Cardiac muscle cell (in vitro differentiated cells and primary cell): ENCODE results near the gene MCM9. TPM values are rescaled to one million over a fixed set of nuclear protein-coding genes. Genes with fewer than 3 reads are reported as not detected.

Source experiments
- DNase-seq, 2 donors: peaks; one replicate each; pipeline versions ENCODE4 v3.0.0 to v3.0.0-alpha.2; 2010 to 2017; ENCODE audit warnings: low read depth in 1 of 2, low spot score in 1 of 2
- H3K27ac ChIP-seq: fragments of 200-600 bp; sonication (generic); 2 replicates; pipeline ENCODE4 v1.5.1; 2016
- H3K27me3 ChIP-seq: fragments of 200-600 bp; sonication (generic); 2 replicates; pipeline ENCODE4 v1.6.0; 2016; ENCODE audit warnings: control low read depth
- H3K36me3 ChIP-seq: fragments of 200-600 bp; sonication (generic); 2 replicates; pipeline ENCODE4 v1.5.1; 2016; ENCODE audit warnings: control low read depth
- H3K4me1 ChIP-seq: fragments of 200-600 bp; sonication (generic); 2 replicates; pipeline ENCODE4 v1.8.1; 2017; ENCODE audit warnings: low read depth, mild to moderate bottlenecking, mixed run types
- H3K4me3 ChIP-seq: fragments of 200-600 bp; sonication (generic); 2 replicates; pipeline ENCODE4 v1.5.1; 2016; ENCODE audit warnings: mild to moderate bottlenecking
- H3K9me3 ChIP-seq: fragments of 200-600 bp; sonication (generic); 2 replicates; pipeline ENCODE4 v1.5.1; 2017; ENCODE audit warnings: low read depth, mild to moderate bottlenecking, control low read depth
- polyA plus RNA-seq: library from polyadenylated mRNA; unstranded; fragments of >200 nt; fragmentation: Nextera tagmentation; extraction: Ambion mirVana; gene quantifications from 2 replicates; pipeline ENCODE4 v1.2.1, GENCODE V29; 2016
- total RNA-seq: library from RNA; depleted of rRNA; stranded (reverse); fragments of >200 nt; gene quantifications from 2 replicates; pipeline ENCODE4 v1.2.3, GENCODE V29; 2016
- TF ChIP-seq, protein P1 (sequence below): IDR thresholded peaks from 2 replicates; pipeline ENCODE4 v1.5.1; 2012; ENCODE audit warnings: low read depth, mild to moderate bottlenecking, low read length

Gene MCM9
- total and polyA plus RNA-seq, 2 experiments from 2014 or later = 7.0 to 10.1 TPM

DNA sequence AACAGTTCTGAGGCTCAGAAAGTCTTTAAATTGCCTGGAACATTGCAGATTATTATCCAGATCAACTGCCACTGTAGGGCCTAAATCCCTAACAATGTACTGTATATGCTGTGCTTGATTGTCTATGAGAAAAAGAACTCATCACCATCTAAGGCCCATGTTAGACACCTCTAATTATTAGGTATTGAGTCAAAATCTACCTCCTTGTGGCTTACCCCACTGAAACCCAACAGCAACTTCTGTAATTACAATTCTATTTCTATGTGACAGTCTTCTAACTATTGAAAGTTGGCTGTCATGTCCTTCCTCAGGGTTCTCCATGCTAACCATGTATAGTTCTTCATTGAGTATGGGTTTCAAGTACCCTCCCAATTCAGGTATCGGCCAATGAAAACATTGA lies 13.9 kb downstream of the MCM9 start:
- no peaks in the 10 kb centered on the region for H3K4me1 ChIP-seq
- H3K36me3 ChIP-seq = peaks cover 29% of the 10 kb centered on the region
- no peaks in the 10 kb centered on the region for H3K9me3 ChIP-seq
- H3K27me3 ChIP-seq = no peaks in the 10 kb centered on the region
- no peak overlapping the region for H3K4me3 ChIP-seq
- no peak overlapping the region for H3K27ac ChIP-seq
- TF ChIP-seq, protein P1, sequence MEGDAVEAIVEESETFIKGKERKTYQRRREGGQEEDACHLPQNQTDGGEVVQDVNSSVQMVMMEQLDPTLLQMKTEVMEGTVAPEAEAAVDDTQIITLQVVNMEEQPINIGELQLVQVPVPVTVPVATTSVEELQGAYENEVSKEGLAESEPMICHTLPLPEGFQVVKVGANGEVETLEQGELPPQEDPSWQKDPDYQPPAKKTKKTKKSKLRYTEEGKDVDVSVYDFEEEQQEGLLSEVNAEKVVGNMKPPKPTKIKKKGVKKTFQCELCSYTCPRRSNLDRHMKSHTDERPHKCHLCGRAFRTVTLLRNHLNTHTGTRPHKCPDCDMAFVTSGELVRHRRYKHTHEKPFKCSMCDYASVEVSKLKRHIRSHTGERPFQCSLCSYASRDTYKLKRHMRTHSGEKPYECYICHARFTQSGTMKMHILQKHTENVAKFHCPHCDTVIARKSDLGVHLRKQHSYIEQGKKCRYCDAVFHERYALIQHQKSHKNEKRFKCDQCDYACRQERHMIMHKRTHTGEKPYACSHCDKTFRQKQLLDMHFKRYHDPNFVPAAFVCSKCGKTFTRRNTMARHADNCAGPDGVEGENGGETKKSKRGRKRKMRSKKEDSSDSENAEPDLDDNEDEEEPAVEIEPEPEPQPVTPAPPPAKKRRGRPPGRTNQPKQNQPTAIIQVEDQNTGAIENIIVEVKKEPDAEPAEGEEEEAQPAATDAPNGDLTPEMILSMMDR = no peak
- DNase-seq = no peak

- Histone ChIP-seq H3K4me3 (no peak overlapping the region), H3K4me1 (no peaks in the 10 kb centered on the region), H3K27ac (no peak overlapping the region), H3K27me3 (no peaks in the 10 kb centered on the region), H3K9me3 (no peaks in the 10 kb centered on the region), H3K36me3 (peaks cover 25% of the 10 kb centered on the region)
- TF ChIP-seq, protein P1 = no peak
- peak in 1 of 2 donors; percentile 6 for DNase-seq
Observed at GRCh38 chr6:118918329-118918725, 16.6 kb downstream of the MCM9 start.

DNA sequence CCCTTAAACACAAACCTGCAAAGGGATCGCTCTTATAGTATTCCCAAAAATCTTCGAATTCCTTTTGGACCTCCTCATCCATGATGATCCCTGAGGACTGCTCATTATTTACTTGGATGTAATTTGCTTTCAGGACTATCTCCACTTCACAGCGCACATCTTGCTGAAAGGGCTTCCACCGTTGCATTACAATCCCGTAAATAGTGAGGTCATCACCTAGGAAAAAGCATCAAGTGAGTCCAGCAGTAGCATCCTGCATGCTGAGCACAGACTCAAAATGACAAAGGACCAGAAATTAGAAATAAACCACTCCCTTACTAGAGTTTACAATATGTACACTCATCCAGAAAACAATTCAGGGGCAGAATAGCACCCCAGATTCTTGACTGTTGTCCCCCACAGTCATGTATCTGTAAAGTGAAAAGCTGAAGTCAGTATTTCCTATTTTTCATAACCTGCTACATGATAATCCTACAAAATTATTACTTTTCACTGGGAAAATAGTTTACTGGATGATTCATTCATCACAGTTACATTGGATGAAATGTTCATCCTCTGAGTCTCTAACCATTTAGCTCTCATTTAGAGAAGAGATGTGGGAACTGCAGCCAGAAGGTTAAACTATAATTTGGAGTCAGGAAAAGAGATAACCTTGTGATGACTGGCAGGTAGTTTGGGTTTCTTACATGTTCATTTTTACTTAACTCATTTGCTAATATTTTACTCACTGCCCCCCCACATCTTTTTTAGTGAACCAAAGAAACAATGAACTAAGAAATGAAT lies 17.2 kb downstream of the MCM9 start:
- H3K4me1 ChIP-seq = no peaks in the 10 kb centered on the region
- peaks cover 22% of the 10 kb centered on the region for H3K36me3 ChIP-seq
- no peaks in the 10 kb centered on the region for H3K27me3 ChIP-seq
- H3K4me3 ChIP-seq = no peak overlapping the region
- TF ChIP-seq, protein P1 = no peak
- no peak for DNase-seq
- H3K27ac ChIP-seq = no peak overlapping the region
- no peaks in the 10 kb centered on the region for H3K9me3 ChIP-seq

GRCh38 chr6:118914598-118914997 lies 20.4 kb downstream of the MCM9 start:
- no peak overlapping the region for H3K27ac ChIP-seq
- H3K36me3 ChIP-seq = peaks cover 38% of the 10 kb centered on the region
- DNase-seq = no peak
- no peaks in the 10 kb centered on the region for H3K27me3 ChIP-seq
- H3K4me1 ChIP-seq = no peaks in the 10 kb centered on the region
- TF ChIP-seq, protein P1 = no peak
- no peak overlapping the region for H3K4me3 ChIP-seq
- H3K9me3 ChIP-seq = no peaks in the 10 kb centered on the region

DNA sequence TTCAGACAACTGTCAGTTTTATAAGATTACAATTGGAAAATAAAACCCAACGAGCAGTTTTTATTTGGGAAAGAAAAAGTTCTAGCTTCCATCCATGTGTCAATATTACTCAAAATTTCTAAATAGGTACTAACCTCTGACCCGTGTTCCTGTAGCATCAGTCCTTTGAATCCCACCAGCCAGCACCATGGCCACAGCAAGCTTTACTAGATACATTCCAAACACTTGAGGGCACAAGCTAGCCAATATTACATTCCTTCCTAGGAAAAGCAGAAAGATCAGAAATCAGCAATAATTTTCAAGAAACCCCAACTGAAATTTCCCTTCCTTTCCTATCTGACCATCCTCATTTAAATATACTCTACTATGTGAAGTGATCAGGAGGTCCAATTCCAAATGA lies 21.8 kb downstream of the MCM9 start:
- Histone ChIP-seq H3K36me3 (peaks cover 50% of the 10 kb centered on the region), H3K9me3 (no peaks in the 10 kb centered on the region)

More for the DNA sequence above, 21.8 kb downstream of the MCM9 start:
- TF ChIP-seq, protein P1 = no peak
- Histone ChIP-seq H3K4me3 (no peak overlapping the region), H3K27ac (no peak overlapping the region), H3K27me3 (no peaks in the 10 kb centered on the region), H3K4me1 (no peaks in the 10 kb centered on the region)
- no peak for DNase-seq
